ENCODE measurements around the gene DSTYK.
A peak's percentile ranks its signal among the peaks of the same experiment; 100 is the strongest.
"Not testable (repeated sequence)": the region's sequence is repeated elsewhere in the genome, so short reads cannot be mapped to it uniquely, and the experiment has no call there.

The DSTYK gene

GRCh38 chr1:205241366-205242030 is 30.0 kb upstream of the DSTYK start:
- DNase-seq, result no peak

DNA sequence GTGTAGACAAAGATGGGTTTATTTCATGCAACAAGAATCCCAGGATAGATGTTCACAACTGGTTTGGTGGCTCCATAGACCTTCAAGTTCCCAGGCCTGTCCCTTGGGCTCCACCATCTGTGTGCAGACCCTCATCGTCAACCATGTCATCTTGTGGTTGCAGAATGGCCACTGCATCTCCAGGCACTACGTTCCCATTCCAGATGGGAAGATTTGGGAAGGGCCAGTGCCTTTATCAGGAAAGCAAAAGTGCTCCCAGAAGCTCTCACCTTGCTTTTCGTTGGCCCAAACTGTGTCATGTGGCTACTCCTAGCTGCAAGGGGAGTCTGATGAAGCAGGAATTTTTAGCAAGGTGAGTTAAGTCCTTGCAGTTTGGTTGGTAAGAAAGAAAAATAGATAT is 29.1 kb upstream of the DSTYK start:
- DNase-seq, result no peak

DNA sequence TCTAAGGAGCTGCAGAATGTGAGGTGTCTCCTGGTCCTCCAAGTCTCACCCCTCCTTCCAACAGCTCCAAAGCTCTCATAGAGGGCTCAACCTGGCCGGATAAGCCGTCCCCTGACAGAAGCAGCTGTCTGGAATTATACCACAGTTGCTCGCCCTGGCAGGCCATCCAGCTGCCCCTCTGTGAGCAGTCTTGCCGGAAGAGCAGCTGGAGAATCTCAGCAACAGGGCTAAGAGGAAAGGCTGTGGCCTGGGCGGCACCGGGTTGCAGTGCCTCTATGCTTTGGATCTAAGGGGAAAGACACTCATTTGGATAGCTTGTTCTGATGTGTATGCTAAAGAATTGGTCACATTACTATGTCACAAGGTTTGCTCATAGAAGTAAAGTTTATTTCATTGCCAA is 28.6 kb upstream of the DSTYK start:
- no peak for DNase-seq

GRCh38 chr1:205239078-205239477 is 27.6 kb upstream of the DSTYK start:
- DNase-seq, result no peak

- DNase-seq, result no peak
Observed at GRCh38 chr1:205237526-205238484, 26.3 kb upstream of the DSTYK start.

DNA sequence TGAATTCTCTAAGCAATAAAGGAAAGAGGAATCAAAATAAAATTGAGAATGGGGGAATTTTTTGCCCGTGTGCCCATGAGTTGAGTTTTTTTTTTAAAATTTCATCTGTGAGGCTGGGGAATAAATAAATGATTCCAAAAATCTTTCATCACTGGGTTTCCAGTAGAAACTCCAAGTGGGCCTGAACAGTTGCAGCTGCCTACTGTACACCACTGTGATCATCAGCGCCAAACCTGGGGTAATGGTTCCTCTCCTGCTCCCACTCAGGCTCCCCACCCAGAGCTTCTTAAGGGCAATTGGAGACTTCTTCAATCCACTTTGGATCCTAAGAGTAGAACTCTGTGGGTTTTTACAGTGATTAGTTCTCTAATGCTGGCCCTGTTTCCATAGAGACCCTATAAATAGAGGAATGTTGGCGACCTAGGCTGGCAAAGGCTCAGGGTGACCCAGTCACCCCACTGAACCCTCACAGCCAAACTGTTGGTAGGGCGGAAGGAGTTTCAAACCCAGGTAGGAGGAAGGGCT is 25.5 kb upstream of the DSTYK start:
- DNase-seq, result no peak

- DNase-seq, result no peak
Observed at GRCh38 chr1:205236526-205236925, 25.0 kb upstream of the DSTYK start.

DNA sequence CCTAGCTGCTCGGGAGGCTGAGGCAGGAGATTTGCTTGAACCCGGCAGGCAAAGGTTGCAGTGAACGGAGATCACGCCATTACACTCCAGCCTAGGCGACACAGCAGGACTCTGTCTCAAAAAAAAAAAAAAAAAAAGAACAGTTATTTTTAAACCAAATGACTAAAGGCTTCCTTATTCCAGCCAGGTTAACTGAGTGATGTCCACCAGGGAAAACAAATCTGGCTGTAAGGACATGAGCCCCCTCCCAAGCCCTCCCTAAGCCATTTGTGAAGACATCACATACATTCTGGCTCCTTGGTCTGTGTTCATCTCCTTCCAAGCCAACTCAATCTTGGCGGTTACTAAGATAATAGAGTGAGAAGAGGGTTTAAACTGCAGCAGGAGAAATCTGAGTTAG is 24.4 kb upstream of the DSTYK start:
- DNase-seq, result no peak

- not testable (repeated sequence) for DNase-seq
Observed at GRCh38 chr1:205233986-205234385, 22.5 kb upstream of the DSTYK start.

GRCh38 chr1:205232945-205233397 is 21.5 kb upstream of the DSTYK start:
- DNase-seq, result no peak

DNA sequence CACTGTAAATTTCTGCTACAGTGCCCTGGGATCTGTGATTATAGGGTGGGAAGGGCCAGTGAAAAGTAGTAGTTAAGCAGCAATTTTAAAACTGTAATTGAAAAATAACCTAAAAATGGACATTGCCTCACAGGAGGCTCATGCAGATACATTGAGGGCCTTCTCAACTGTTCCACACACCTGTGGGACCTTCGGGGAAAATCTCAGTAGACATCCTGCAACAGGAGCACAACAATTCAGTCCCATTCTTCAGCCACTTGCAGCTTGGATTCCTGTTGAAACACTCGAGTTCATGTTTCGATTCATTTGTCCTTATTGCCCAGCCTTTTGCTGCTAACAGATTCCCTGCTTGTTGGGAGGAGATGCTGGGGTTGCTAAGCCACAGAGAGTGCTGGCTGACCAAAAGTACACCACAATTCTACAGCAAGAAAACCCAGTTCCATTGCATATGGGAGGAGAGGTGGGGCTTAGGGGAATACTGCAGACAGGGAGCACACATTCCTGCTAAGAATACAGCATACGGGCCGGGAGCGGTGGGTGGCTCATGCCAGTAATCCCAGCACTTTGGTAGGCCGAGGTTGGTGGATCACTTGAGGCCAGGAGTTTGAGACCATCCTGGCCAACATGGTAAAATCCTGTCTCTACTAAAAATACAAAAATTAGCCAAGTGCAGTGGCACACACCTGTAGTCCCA is 20.8 kb upstream of the DSTYK start:
- no peak for DNase-seq

DNA sequence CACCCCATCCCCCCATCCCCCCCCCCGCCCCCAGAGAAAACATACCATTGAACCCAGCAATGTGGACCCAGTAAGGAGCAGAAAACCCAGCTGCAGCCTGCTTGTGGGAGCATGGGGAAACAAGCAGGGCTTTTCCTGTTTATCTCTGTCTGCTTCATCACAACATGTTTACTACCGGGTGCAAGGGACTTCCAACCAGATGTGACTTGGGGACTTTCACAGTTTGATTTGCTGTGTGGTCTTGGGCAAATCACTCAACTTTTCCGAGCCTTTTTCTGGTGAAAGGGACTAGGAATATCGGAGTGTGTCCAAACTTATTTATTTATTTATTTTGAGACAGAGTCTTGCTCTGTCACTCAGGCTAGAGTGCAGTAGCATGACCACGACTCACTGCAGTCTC is 19.5 kb upstream of the DSTYK start:
- no peak for DNase-seq

DNA sequence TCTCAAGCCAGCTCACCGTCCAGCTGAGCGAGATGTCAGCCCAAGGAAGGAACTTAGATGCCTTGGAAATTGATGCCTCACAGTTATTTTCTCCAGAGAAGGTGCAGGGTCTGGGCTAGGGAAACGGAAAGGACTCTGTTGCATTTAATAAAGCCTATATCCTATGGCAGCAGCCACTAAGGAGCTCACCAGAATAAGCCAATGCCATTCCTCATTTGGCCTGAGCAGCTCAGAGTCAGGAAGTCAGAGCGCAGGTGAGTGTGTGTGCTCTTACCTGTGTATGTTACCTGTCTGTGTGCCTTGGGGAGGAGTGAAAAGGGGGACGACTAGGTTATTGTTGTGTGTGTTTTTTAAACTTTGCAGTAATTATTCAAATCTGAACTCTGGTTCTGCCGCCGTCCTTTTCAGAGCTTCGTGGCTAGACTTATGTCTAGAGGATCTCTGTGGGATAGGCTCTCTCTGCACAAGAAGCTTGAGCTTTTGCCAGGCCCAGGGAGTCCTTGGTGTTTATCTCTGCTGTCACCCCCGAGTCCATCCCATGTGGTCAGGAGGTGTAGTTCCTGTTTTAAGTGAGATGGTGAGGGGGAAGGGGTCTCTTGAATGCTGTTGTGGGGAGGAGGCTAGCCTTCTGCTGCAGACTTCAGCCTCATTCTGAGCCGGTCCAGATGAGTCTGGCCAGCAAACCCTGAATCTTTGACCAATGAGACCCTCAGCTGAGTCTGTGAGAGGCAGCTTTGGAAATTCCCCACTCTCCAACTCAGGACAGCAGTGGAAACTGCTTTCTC is 18.6 kb upstream of the DSTYK start:
- DNase-seq, result no peak

DNA sequence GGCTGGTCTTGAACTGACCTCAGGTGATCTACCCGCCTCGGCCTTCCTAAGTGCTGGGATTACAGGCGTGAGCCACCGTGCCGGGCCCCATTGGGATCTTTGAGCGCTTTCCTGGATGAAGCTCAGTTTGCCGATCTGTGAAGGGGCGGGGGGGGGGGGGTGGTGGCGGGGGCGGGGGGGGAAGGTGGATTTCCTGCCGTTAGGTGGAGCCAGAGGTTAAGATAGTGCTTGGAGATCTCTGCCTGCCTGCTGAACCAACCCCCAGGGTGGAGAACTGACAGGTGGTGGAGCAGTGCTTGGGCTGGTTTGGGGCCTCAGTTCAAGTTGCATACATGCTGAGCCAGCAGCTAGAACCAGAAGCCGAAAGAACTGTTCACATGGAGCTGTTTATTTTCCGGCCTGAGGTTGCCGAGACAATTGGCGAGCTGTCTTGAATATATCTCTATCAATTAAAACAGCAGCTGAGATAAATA is 17.9 kb upstream of the DSTYK start:
- DNase-seq, result no peak

GRCh38 chr1:205228093-205228521 is 16.6 kb upstream of the DSTYK start:
- no peak for DNase-seq

- peak; percentile 72 for DNase-seq
Observed at GRCh38 chr1:205227584-205228013, 16.1 kb upstream of the DSTYK start, which contains the start of gene TMCC2. TMCC2 (plus strand) TSS chr1:205227946; CDS start chr1:205228565, 619 bp downstream.

DNA sequence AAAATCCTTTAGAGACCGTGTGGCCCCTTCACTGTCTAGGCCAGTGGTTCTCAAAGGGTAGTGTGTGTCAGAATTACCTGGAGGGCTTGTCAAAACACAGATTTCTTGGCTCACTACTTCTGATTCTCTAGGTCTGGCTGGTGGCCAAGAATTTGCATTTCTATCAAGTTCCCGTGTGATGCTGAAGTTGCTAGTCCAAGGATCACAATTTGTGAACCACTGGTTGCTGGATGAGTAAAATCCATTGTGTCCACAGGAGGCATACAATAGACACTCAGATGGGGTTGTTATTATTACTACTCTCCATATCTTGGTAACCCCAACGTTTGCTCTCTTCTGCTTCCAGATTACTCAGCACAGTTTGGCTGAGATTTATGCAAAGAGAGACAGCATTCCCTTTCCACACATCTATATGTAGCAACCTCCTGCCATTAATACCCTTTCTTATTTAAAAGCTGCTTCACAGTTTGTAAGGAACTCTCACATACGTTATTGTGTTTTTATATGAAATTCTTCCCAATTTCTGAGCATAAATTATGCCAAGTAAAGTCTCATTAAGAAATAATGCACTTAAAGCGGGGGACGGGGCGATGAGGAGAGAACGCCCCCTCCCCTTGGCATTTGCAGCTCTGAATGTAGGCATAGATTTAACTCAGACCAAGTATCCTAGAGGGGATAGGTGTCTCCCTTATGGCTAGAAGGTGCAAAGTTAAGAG is 15.5 kb upstream of the DSTYK start:
- DNase-seq, result no peak

DNA sequence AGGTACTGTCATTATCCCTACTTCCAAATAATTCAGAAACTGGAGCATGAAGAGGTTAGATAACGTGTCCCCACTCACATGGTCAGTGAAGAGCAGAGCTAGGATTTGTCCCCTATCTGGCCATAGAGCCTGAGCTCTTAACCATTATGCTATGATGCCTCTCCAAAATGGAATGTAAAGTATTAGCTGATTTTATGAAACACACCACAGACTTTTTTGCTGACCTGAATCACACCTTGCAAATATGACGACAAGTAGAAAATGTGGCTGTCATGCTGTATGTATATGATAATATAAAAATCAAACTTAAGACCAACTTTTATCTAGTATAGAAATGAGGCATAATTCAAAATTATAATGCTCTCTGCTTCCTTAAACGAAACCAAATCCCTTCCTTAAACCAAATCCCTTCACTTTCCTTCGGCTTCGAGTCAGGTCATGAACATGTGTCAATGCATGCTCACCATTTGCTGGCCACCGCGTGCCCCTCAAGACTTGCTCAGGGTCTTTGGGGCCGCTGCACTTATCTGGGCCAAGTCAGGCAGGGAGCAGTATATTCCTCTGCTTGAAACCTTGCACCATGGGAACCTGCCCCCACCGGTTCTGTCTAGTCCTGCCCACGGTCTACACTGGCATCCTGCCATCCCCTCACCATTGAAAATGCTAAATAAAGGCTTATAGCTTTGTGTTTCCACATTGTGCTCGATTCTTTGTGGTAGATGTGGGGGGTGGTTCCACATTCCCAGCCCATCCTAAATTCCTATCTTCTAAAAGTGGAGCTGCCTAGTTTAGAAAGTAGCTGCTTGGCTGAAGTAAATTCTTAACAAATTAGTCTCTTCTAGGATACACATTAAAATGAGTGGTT is 14.6 kb upstream of the DSTYK start:
- DNase-seq, result no peak

DNA sequence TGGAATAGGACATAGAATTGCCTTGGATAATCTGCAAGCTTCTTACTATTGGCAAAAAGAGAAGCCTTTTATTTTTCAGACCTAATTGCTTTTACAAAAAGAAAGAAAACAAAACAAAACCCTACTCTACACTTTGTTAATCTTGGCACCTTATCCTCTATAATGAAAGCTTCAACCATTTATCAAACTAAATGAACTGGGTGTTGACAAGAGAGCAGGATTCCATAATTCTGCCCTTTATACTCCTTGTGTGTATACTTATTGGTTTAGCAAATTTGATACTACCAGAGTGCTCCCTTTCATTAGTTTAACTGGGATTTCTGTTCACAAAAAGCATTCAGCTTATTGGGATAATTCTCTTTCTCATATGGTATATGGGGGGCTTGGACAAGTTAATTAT is 13.2 kb upstream of the DSTYK start:
- DNase-seq, result no peak

DNA sequence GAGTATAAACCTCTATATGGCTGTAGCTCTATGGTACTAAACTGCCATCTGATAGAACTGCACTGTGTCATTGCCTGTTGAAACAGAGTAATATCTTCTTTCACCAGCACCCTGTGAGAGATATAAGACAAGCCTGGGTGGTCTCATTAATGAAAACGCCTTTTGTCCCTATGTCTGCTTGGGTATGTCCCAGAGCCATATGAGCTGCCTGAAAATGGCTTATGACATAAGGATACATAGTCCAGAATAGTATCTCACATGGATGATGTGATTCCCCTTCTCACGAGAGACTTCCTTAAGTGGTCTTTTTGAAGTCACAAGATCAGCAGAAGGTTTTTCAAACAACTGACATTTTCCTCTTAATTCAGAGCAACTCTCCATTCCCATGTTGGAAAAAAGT is 8.9 kb upstream of the DSTYK start:
- DNase-seq, result no peak
